ENCODE results near the gene ISM2. TPM values are rescaled to one million over a fixed set of nuclear protein-coding genes. Genes with fewer than 3 reads are reported as not detected.

The ISM2 gene
- total and polyA plus RNA-seq, 2 of the 8 experiments (the other 6 are each of a cell fraction or from before 2014, with no cell fraction given): 0.52 to 0.79 TPM

- Histone ChIP-seq H2BK20ac (ENCODE audit: low read length) (no peak overlapping the region), H4K5ac (ENCODE audit: insufficient read length, low read depth, low read length) (no peak overlapping the region), H3K23me2 (ENCODE audit: low read depth, low read length) (no peaks in the 10 kb centered on the region), H3K9me3 (ENCODE audit: insufficient read depth in 2 of 2, low read depth in 1 of 2, low read length in 1 of 2) (no peaks in the 10 kb centered on the region), H2BK120ac (replicated peaks; ENCODE audit: low read depth, low read length) (no peak overlapping the region), H4K20me1 (replicated peaks in 1 of 2; ENCODE audit: control insufficient read depth in 1 of 2, insufficient read depth in 2 of 2, low read length in 2 of 2) (no peaks in the 10 kb centered on the region), H3K79me2 (ENCODE audit: control insufficient read depth in 1 of 2, insufficient read depth in 2 of 2, low read length in 2 of 2) (no peaks in the 10 kb centered on the region), H2BK5ac (ENCODE audit: low read depth, low read length) (no peak overlapping the region), H3K4me3 (ENCODE audit: extremely low read depth in 1 of 4, insufficient read depth in 2 of 4, low read depth in 3 of 4, low read length in 4 of 4) (no peak overlapping the region), H2BK15ac (ENCODE audit: low read length) (no peak overlapping the region), H3K56ac (replicated peaks; ENCODE audit: insufficient read length, low read depth, low read length) (no peak overlapping the region), H2BK12ac (ENCODE audit: low read depth, low read length) (no peak overlapping the region), H3K4ac (replicated peaks; ENCODE audit: insufficient read length, low read depth, low read length) (no peak overlapping the region), H4K8ac (ENCODE audit: extremely low read depth, insufficient read depth, low read length) (no peak overlapping the region), H3K18ac (ENCODE audit: extremely low read depth, low read length) (no peak overlapping the region), H3K4me1 (replicated peaks in 1 of 4; ENCODE audit: control insufficient read depth in 3 of 4, insufficient read depth in 4 of 4, low read length in 3 of 4) (no peaks in the 10 kb centered on the region), H3K27me3 (replicated peaks in 1 of 4; ENCODE audit: control insufficient read depth in 3 of 4, extremely low read depth in 1 of 4, insufficient read depth in 3 of 4, low read length in 3 of 4) (no peaks in the 10 kb centered on the region), H3K79me1 (ENCODE audit: low read depth, low read length) (no peaks in the 10 kb centered on the region), H3K9ac (replicated peaks in 1 of 4; ENCODE audit: extremely low read depth in 1 of 4, low read depth in 3 of 4, low read length in 3 of 4) (peak overlapping the region in 1 of 4 experiments; percentile 49; a peak in 1 of 7 replicates), H2AK5ac (ENCODE audit: low read depth, low read length) (no peak overlapping the region), H3K4me2 (ENCODE audit: insufficient read depth in 1 of 2, low read depth in 2 of 2, low read length in 2 of 2) (no peak overlapping the region), H2AFZ (ENCODE audit: low read length) (no peak overlapping the region), H4K91ac (replicated peaks; ENCODE audit: insufficient read length, low read length) (no peak overlapping the region), H3K36me3 (ENCODE audit: control insufficient read depth in 2 of 4, insufficient read depth in 4 of 4, low read length in 3 of 4) (peaks cover 5 to 15% (median 11%) of the 10 kb centered on the region in 4 experiments), H3K27ac (ENCODE audit: low read depth, low read length) (no peak overlapping the region), H3K14ac (ENCODE audit: insufficient read length) (no peak overlapping the region), H3K23ac (ENCODE audit: insufficient read length) (no peak overlapping the region)
- FAIRE-seq (no peak), DNase-seq (ENCODE audit: low read depth in 1 of 2, low spot score in 2 of 2) (no peak)
- CTCF ChIA-PET (ENCODE audit: partially characterized antibody): no interaction called here
- TF ChIP-seq KDM4A (IDR thresholded peaks at IDR 0.05; ENCODE audit: low read depth, low read length, severe bottlenecking) (no peak), SP4 (IDR thresholded peaks at IDR 0.05; ENCODE audit: low read length) (no peak), EP300 (IDR thresholded peaks at IDR 0.05; ENCODE audit: borderline replicate concordance in 1 of 2, low read depth in 2 of 2, low read length in 2 of 2) (no peak), TAF7 (optimal IDR thresholded peaks at IDR 0.05; ENCODE audit: borderline replicate concordance, low read depth, low read length) (no peak), KDM1A (IDR thresholded peaks at IDR 0.05; ENCODE audit: borderline replicate concordance, low read length) (no peak), CTBP2 (IDR thresholded peaks at IDR 0.05; ENCODE audit: borderline replicate concordance, insufficient read depth, insufficient read length, low read length) (no peak), NANOG (IDR thresholded peaks at IDR 0.05; ENCODE audit: insufficient read depth, low read depth, low read length, poor library complexity, severe bottlenecking) (no peak)
- 81% methylated on average over 4 of the region's 4 CpGs; no CpG with 5 or more reads in 1 of the 2 experiments for WGBS, 2 experiments (ENCODE audit: extremely low coverage in 1 of 2, insufficient coverage in 1 of 2, insufficient read length in 1 of 2, insufficient replicate concordance in 2 of 2, low coverage in 1 of 2, low lambda C conversion rate in 2 of 2, missing lambda C conversion rate in 1 of 2)
- POLR2A ChIA-PET (ENCODE audit: partially characterized antibody): no interaction called here
These were observed 10.8 kb upstream of the ISM2 start for GRCh38 chr14:77509366-77509765.

Measured in H1 (cell line).